GM19328 (cell line): ENCODE data around the gene SACM1L.
"Not testable (repeated sequence)": the region's sequence is repeated elsewhere in the genome, so short reads cannot be mapped to it uniquely, and the experiment has no call there.

ENCODE experiments used
- ATAC-seq: cut with Tn5 transposase; IDR thresholded peaks from one replicate; pipeline ENCODE4 v1.9.1; 2021; ENCODE audit warnings: mild to moderate bottlenecking, moderate library complexity; ENCODE audit not compliant: unreplicated experiment

The SACM1L gene

DNA sequence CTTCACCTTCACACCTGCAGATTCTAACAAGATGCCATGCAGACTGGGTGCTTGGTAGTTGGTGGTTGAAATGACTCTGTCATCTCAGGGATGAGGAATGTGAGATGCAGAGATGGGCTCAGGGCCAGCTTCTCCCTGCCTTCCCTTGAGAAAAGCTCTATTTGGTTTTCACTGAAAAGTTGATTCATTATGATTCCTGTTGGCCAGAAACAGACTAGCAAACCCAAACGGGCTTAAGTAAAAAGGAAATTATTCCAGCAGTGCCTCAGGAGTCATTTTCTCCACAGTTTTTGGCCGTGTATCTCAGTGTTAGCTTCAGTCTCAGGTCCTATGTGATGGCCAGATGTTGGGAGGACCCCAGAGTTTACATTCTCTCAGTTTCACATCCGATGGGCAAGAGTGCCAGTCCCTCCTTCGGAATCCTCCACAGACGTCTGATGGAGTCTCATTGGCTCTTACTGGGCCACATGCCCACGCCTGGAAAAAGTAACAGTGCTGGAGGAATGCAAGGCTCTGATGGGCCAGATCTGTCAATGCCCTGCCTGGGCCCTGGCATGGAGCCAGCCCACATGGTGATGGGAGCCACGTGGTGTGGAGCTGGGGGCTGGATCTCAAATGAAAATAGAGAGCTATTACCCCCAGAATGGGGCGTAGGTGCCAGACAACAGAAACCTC, 22.3 kb upstream of the SACM1L start:
- ATAC-seq, result no peak

DNA sequence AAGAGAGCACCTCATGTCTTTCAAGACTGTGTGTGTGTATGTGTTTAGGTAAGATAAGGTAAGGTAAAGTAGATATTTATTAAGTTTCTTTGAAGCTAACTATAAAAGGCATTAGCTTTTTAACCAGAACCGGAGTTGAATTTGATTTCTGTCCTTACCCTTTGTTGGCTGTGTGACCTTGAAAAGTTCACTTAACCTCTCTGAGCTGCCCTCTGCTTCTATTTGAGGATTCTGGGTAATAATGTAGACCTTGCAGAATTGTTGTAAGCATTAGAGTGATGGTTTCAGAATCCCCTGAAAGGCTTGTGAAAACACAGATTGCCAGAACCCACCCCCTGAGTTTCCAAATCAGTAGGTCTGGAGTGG, 21.6 kb upstream of the SACM1L start:
- no peak for ATAC-seq

DNA sequence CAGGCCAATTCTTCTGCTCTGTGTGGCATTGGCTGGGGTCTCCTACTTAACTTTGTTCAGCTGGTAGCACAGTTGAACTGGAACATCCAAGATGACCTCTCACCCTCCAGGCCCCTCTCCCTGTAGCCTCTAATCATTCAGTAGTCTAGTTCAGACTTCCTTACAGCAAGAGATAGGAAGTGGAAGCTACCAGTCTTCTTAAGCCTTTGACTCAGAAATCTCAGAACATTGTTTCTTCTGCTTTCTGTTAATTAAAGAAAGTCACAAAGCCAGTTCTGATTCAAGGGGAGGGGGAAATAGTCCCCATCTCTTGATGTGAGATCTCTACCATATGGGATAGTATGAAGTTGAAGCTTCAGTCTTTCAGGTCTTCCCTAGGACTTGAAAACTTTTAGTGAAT, 18.8 kb upstream of the SACM1L start:
- ATAC-seq, result no peak

DNA sequence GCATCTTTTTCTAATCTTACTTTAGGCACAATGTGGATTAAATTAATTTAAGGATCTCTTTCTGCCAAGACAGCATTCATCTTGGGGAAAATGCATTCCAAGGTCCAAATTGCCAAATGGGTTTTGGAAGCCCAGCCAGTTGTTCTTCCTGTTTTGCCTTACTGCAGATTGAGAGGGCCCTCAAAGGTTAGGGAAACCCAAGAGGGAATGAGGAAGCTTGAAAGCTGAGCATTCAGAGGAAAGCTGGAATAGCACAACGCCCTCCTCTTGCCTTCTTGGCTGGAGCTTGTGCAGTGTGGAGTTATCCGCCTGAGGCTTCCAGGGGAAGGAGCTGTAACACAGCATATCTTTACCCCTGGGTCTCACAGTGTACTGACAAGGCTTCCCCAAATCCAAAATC, 18.2 kb upstream of the SACM1L start:
- ATAC-seq, result no peak

DNA sequence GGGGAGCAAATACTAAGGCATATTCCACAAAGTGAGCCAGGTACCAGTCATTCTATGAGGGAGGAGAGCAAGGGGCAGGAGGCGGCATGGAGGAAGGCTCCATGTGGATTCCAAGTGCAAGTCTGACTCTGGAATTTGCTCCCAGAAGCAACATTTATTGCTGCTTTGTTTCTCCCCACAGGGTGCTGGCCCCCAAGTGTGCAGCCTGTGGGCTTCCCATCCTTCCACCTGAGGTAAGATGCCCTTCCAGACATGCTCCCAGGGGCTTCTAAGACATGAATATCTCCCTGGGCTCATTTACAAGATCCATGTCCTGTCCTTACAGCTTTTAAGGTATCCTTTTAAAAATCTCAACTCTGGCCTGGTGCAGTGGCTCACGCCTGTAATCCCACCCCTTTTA, 15.9 kb upstream of the SACM1L start:
- ATAC-seq, result no peak

DNA sequence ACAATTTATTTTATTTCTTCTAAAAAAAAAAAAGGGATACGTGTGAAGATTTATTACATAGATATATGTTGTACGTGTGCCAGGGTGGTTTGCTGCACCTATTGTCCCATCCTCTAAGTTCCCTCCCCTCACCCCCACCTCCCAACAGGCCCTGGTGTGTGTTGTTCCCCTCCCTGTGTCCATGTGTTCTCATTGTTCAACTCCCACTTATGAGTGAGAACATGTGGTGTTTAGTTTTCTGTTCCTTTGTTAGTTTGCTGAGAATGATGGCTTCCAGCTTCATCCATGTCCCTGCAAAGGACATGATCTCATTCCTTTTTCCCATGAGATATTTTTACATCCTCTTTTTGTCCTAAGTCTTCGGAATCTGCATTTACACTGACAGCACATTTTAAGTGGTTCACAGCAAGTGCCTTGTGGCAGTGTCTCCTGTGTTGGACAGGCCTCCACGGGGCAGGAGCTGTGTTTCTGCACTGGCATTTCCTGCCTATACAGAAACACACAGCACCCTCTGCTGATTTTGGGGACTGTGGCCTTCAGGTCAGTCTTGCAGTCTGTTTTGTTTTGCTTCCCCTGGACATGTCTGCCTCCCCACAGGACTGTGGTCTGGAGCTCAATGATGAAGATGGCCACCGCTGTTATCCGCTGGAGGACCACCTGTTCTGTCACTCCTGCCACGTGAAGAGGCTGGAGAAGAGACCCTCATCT, 12.7 kb upstream of the SACM1L start:
- no peak for ATAC-seq

DNA sequence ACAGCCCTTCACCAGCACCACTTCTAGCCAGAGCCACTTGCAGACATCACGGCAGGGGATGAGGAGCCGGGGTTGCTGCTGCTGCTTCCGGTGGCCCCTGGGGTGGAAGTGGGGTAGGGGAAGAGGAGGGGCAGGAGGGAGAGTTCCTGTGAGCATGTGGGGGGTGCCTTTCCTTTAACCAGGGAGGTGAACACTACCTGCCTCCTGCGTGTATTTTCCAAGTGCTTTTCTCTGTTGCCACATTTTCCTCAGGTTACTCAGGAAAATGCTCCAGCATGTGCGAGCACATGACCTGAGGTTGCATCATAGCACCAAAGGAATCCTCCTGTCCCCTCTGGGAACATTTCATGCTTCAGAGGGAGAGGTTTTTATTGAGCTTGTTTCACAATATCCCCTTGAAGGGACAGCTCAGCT, 12.2 kb upstream of the SACM1L start:
- ATAC-seq, result no peak

DNA sequence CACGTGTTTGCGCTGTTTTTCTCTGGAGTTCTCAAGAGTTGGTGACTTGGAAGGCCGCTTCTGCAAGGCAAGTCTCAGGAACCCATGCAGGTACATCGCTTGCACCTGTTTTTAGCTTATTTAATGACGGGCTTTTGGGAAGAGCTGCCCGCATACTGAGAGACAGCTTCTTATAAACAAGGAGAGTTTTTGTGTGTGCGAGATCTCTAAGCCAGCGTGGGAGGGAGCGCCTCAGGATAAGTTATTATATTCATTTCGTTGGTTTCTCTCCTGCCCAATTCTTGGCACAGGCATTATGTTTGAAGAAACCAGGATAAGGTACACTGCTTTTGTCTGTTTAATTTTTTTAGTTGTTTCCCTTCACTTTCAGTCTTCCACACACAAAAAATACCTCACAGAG, 11.4 kb upstream of the SACM1L start:
- no peak for ATAC-seq

DNA sequence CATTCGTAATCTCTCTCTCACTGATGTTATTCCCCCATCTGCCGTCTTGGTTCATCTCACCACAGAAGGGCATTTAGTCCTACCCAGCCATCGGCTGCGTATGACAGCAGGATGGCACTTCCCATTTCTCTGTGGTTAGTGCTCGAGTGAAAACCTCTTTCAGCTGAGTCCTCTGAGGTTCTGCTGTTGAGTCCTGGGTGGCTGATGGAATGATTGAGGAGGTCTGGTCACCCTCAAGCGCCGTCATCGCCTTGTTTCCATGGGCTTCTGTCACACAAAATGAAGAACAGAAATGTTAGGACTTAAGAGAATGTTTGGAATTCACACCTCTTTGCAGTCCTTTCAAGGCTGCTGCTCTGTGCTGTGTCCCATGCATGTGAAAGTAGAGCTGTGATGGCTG, 9.4 kb upstream of the SACM1L start:
- ATAC-seq, result no peak

DNA sequence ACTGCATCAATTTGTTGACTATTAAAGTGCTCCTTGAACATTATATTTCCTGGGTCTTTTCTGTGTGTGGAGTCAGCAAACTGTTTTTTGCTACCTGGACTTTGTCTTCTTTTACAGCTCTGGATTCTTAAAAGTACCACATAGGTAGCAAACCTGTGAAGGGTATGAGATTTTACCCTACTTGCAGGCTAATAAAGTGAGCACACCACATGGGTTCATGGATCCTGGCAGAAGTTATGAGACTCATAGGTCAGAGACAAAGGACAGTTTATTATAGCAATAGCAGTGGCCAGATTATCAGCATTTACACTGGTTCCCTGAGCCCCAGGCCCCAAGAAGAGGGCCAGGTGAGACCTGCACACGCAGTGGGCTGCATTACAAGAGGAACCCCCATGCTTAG, 8.0 kb upstream of the SACM1L start:
- no peak for ATAC-seq

DNA sequence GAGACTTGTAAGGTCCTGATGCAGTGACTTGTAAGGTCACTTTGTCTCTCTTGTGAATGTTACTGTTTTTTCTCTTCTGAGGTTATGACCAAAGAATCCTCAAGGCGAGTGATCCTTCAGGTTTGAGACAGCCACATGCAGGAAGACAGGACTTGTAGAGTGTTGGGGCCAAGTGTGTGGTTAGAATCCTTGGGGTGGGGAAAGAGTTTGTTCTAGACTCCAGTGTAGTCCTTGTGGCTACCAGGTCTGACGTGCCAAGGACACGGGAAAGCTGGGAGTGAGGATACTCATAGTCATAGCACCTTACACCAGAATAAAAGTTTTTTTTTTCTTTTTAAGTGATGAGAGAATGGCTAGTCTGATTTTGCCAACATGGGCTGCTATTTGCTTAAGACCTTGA, 7.3 kb upstream of the SACM1L start:
- no peak for ATAC-seq

DNA sequence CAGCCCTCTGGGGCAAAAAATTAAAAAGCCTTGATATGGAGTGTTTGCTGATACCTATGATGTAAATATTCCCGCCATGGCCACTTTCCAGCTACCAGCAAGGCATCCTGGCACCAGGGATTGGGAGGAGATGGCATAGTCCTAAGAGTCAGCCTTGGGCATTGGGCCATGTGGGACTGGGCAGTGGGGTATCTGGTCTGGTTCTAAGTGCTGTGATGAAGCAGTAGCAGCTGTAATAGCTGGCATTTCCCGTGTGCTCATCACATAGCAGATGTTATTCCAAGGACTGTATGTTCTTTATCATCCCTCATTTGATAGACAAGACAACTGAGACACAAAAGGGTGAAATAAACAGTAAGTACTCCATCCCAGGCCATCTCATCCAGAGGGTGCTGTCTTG, 6.9 kb upstream of the SACM1L start:
- no peak for ATAC-seq

DNA sequence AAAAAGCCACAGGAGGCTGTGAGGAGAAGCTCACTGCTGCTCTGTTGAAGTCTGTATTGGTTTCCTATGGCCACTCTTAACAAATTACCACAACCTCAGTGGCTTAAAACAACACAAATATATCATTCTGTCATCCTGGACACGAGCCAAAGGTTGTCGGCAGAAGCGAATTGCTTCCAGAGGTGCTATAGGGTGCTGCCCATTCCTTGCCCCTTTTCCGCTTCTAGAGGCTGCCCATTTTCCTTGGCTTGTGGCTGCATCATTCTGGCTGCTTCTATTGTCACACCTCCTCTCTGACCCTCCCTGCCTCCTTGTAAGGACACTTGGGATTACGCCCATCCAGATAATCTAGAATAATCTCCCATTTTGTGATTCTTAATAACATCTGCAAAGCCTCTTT, 6.4 kb upstream of the SACM1L start:
- ATAC-seq, result no peak

DNA sequence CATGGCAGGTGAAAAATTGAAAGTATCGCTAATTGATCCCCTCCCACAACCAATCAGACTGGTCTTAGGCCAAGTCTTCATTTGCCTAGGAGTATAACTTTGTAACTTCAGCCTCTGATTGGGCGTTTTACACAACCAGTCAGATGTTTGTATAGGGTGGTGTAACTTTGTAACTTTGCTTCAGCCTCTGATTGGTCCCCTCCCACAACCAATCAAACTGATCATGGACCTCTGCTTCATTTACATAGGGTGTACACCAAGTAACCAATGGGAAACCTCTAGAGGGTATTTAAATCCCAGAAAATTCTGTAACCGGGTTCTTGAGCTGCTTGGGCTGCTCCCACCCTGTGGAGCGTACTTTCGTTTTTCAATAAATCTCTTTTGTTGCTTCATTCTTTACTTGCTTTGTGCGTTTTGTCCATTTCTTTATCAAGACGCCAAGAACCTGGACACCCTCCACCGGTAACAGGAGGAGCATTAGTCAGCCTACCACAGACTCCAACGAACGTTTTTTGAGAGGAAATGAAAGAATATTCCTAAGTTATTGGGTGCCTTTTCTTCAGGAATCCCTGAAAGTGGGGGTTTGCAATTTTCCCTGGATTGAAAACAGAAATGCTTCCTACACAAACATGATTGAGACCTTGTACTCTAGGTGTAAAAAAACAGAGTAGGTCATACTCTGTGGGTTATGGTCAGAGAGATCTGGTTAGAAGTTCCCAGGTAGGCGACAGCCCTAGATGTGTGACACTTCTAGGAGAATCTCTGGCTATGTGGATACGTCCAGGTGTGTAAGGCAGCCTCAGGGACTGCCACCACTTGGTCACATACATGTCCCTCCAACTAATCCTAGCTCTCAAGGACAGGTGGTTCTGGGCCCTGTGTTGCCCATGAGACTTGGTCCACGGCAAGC, 5.5 kb upstream of the SACM1L start:
- no peak for ATAC-seq

DNA sequence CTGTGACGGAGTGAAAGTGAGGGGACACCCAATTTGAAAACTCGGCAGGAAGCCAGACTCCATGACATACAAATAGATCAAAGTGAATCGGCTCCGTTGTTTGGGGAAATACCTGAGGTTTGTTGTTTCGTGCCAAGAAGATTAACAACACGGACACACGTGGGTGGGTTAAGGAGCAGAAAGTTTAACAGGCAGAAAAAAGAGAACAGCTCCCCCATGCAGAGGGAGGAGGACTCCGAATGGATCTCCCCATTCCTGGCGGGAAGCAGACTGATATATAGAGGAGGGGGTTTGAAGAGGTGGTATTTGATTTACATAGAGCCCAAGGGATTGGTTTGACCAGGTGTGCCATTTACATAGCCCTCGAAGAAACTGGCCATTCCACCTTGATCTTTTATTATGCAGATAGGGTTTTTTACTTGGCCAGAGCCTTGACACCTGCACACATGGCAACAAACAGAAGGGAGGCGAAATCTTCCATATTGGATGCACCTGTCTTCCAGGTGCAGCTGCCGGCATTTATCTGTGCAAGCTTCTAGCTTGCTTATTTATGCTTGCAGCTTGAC, 4.8 kb upstream of the SACM1L start:
- ATAC-seq, result no peak

DNA sequence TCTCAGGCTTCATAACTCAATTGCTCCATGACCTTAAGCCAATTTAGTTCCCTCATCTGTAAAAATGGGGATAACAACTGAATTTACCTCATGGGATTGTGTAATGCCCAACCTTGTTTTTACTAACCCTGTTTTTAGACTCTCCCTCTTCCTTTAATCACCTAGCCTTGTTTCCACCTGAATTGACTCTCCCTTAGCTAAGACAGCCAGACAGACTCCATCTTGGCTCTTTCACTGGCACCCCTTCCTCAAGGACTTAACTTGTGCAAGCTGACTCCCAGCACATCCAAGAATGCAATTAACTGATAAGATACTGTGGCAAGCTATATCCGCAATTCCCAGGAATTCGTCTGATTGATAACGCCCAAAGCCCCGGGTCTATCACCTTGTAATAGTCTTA, 3.5 kb upstream of the SACM1L start:
- not testable (repeated sequence) for ATAC-seq

DNA sequence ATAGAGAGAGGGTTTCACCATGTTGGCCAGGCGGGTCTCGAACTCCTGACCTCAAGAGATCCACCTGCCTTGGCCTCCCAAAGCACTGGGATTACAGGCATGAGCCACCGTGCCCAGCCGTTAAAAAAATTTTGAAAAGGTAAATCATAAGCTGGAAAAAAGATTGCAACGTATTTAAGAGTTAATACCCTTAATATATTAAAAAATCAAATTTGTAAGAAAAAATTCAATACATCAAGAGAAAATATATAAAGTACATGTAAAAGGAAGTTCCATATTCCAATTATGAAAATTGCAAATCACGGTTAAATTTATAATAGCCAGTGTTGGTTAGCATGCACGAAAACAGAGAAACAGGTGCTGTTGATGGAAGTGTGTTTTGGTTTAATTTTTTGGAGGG, 2.3 kb upstream of the SACM1L start:
- ATAC-seq, result no peak

DNA sequence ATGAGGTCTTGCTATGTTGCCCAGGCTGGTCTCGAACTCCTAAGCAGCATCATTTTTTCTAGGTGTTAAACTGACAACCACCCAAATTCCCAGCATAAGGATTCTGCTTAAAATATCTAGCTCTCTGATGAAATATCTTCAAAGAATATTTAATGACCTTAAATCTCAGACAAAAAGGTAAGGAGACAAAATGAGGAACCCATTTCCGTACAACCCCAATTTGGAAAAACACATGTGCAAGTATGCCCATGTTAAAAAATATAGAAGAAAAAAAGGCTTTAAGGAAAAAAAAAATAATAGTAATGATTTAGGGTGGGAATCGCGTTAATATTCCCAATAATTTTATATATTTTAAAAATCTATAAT, 1.4 kb upstream of the SACM1L start:
- ATAC-seq, result no peak

DNA sequence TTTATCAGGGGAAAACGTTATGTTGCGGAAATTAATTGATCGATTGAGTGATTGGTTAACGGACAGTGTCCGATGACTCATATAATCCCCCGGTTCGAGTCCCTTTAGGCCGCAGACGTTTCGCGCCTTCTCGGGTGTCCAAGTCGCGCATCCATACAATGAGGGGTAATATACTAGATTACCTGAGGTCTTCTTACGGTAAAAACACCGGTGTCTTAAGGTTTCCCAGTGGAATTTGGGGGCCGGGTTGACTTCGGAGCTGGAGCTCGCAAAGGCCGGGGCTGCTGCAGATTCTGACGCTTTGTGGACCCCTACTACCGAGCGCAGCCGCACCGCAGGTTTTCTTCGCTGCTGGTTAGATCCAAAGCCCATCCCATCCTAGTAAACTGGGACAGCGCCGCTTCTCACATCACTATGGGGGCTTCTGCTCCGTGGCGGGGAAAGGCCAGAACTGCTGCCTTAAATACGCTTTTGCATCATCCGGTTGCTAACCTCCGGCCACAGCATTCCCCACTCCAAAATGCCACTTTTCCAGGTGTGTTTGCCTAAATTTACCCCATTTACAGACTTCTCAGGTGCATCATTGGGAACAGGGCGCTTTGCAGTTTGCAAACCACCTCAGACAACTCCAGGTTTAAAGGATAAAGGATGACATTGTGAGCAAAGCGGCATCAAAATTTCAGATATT, 858 bp upstream of the SACM1L start:
- no peak for ATAC-seq

DNA sequence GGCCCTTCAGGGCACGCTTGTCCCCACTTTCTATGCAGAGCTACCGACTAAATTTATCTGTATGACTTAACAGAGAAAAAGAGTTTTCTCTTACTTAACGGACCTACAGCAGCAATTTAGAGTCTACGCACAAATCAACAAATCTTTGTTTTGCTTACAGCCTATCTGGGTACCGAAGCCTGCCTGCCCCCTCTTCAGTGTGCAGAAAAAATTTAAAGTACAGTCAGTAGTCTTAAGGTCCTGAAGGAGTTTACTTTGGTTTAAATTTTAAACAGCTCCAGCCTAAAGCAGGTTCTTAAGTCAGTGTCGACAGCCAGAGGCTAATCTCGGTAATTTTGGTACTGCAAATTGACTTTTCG, 570 bp downstream of the SACM1L start:
- no peak for ATAC-seq

DNA sequence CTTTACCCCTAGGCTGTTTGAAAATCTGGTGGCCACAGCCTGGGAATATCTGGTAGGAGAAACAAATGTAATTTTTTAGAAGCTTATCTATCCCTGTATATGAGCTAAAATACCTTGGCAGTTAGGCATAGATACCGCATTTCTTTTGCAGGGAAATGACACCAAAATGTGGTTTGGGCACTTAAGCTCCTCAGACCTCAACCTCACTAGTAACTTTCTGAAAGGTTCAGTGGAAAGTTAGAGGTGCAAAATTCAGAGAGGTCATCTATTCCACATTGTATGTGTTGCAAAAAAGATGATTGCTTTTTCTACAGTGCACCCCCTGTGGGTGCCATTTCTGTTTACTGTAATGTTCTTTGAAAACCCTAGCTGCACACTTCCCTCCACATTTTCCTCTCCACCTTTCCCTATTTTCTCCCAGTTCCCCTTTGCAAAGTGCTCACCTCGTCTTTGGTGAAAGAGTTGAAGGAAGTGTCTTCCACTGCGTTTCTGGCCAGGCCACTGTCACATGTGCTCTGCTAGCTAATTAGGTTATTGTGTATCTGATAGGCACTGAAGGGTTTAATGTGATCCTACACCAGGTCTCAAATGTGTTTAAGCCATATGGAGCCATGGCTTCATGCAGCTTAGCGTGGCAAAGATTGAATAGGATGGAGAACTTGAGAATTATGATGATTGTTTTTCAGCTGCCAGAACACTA, 1.3 kb downstream of the SACM1L start:
- ATAC-seq, result no peak
